ENCODE measurements around the gene ATAD1.

ATAD1 gene

GRCh38 chr10:87734987-87735827, 82.8 kb downstream of the ATAD1 start:
- TF ChIP-seq NFIC (IDR thresholded peaks at IDR 0.05): peak; percentile 92
- no peak for TF ChIP-seq CREB1 (IDR thresholded peaks at IDR 0.05; ENCODE audit: low read depth)
- TF ChIP-seq TCF12 (IDR thresholded peaks at IDR 0.05; ENCODE audit: low read depth): peak; percentile 39; the same call in 1 of the 2 replicates
- no peak for TF ChIP-seq EP300 (IDR thresholded peaks at IDR 0.05; ENCODE audit: borderline replicate concordance)
- peak; percentile 96 for TF ChIP-seq RAD21 (IDR thresholded peaks at IDR 0.05; ENCODE audit: low read depth)
- 0 out of 2 replicates have a peak, but pooled peaks have one; percentile 16 for TF ChIP-seq YY1 (IDR thresholded peaks at IDR 0.05; ENCODE audit: low read depth)

GRCh38 chr10:87733081-87733480, 84.9 kb downstream of the ATAD1 start:
- no peak for TF ChIP-seq TEAD4 (IDR thresholded peaks at IDR 0.05)
- no peak for TF ChIP-seq MAX (IDR thresholded peaks at IDR 0.05)
- TF ChIP-seq NFIC (IDR thresholded peaks at IDR 0.05): no peak
- TF ChIP-seq REST (IDR thresholded peaks at IDR 0.05; ENCODE audit: low read depth): no peak
- TF ChIP-seq YY1 (IDR thresholded peaks at IDR 0.05; ENCODE audit: low read depth): no peak
- TF ChIP-seq EP300 (IDR thresholded peaks at IDR 0.05; ENCODE audit: borderline replicate concordance): no peak
- TF ChIP-seq CEBPB (IDR thresholded peaks at IDR 0.05): no peak
- no peak for TF ChIP-seq CREB1 (IDR thresholded peaks at IDR 0.05; ENCODE audit: low read depth)
- TF ChIP-seq ZBTB7A (IDR thresholded peaks at IDR 0.05; ENCODE audit: low read depth): no peak
- no peak for TF ChIP-seq TAF1 (IDR thresholded peaks at IDR 0.05; ENCODE audit: low read depth)
- no peak for TF ChIP-seq USF1 (IDR thresholded peaks at IDR 0.05)

- no peak for TF ChIP-seq TCF12 (IDR thresholded peaks at IDR 0.05; ENCODE audit: low read depth)
- no peak for TF ChIP-seq REST (IDR thresholded peaks at IDR 0.05; ENCODE audit: low read depth)
- TF ChIP-seq TAF1 (IDR thresholded peaks at IDR 0.05; ENCODE audit: low read depth): no peak
- no peak for TF ChIP-seq ZBTB7A (IDR thresholded peaks at IDR 0.05; ENCODE audit: low read depth)
- no peak for TF ChIP-seq EP300 (IDR thresholded peaks at IDR 0.05; ENCODE audit: borderline replicate concordance)
- no peak for TF ChIP-seq YY1 (IDR thresholded peaks at IDR 0.05; ENCODE audit: low read depth)
- no peak for TF ChIP-seq FOXM1 (IDR thresholded peaks at IDR 0.05; ENCODE audit: borderline replicate concordance, low read depth)
- no peak for TF ChIP-seq NFIC (IDR thresholded peaks at IDR 0.05)
- no peak for TF ChIP-seq USF1 (IDR thresholded peaks at IDR 0.05)
- no peak for TF ChIP-seq RAD21 (IDR thresholded peaks at IDR 0.05; ENCODE audit: low read depth)
Measured at GRCh38 chr10:87729940-87730339, 88.1 kb downstream of the ATAD1 start.

- TF ChIP-seq FOXM1 (IDR thresholded peaks at IDR 0.05; ENCODE audit: borderline replicate concordance, low read depth): no peak
- TF ChIP-seq USF1 (IDR thresholded peaks at IDR 0.05): no peak
- TF ChIP-seq RAD21 (IDR thresholded peaks at IDR 0.05; ENCODE audit: low read depth): no peak
- no peak for TF ChIP-seq EP300 (IDR thresholded peaks at IDR 0.05; ENCODE audit: borderline replicate concordance)
- TF ChIP-seq TCF12 (IDR thresholded peaks at IDR 0.05; ENCODE audit: low read depth): no peak
- no peak for TF ChIP-seq MAX (IDR thresholded peaks at IDR 0.05)
- no peak for TF ChIP-seq TAF1 (IDR thresholded peaks at IDR 0.05; ENCODE audit: low read depth)
- TF ChIP-seq CREB1 (IDR thresholded peaks at IDR 0.05; ENCODE audit: low read depth): no peak
- TF ChIP-seq ZBTB7A (IDR thresholded peaks at IDR 0.05; ENCODE audit: low read depth): no peak
- TF ChIP-seq REST (IDR thresholded peaks at IDR 0.05; ENCODE audit: low read depth): no peak
- no peak for TF ChIP-seq CEBPB (IDR thresholded peaks at IDR 0.05)
- no peak for TF ChIP-seq EGR1 (IDR thresholded peaks at IDR 0.05)
- TF ChIP-seq TEAD4 (IDR thresholded peaks at IDR 0.05): no peak
- TF ChIP-seq NFIC (IDR thresholded peaks at IDR 0.05): no peak
- TF ChIP-seq YY1 (IDR thresholded peaks at IDR 0.05; ENCODE audit: low read depth): no peak
Measured at GRCh38 chr10:87724789-87725188, 93.2 kb downstream of the ATAD1 start.

Measured in Ishikawa (cell line).